Measurements from ENCODE around the gene HTT. TPM values are rescaled to one million over a fixed set of nuclear protein-coding genes. Genes with fewer than 3 reads are reported as not detected.

Gene HTT
- total RNA-seq, 2 experiments from 2014 or later = 52.5 to 55.7 TPM

DNA sequence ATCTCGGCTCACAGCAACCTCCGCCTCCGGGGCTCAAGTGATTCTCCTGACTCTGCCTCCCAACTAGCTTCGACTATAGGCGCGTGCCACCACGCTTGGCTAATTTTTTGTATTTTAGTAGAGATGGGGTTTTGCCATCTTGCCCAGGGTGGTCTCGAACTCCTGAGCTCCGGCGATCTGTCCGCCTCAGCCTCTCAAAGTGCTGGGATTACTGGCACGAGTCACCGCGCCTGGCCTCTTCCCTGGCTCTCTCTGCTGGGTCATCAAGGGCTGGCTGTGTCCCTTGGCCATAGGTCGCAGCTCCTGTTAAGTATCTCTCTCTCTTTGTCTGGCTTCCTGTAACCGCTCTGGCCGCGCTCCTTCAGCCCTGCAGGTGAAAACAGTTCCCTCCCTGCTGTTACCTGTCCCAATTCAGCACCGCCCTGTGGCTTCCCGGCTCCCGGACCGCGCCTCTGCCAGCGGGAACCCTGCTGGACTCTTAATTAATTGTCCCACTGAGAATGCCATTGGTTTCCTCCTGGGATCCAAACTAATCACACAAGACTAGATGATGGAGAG, 217.0 kb downstream of the HTT start:
- ChIA-PET POLR2A (no interaction called here), CTCF (no interaction called here)

GRCh38 chr4:3291969-3292570, 217.6 kb downstream of the HTT start:
- POLR2A ChIA-PET = no interaction called here
- CTCF ChIA-PET = no interaction called here

DNA sequence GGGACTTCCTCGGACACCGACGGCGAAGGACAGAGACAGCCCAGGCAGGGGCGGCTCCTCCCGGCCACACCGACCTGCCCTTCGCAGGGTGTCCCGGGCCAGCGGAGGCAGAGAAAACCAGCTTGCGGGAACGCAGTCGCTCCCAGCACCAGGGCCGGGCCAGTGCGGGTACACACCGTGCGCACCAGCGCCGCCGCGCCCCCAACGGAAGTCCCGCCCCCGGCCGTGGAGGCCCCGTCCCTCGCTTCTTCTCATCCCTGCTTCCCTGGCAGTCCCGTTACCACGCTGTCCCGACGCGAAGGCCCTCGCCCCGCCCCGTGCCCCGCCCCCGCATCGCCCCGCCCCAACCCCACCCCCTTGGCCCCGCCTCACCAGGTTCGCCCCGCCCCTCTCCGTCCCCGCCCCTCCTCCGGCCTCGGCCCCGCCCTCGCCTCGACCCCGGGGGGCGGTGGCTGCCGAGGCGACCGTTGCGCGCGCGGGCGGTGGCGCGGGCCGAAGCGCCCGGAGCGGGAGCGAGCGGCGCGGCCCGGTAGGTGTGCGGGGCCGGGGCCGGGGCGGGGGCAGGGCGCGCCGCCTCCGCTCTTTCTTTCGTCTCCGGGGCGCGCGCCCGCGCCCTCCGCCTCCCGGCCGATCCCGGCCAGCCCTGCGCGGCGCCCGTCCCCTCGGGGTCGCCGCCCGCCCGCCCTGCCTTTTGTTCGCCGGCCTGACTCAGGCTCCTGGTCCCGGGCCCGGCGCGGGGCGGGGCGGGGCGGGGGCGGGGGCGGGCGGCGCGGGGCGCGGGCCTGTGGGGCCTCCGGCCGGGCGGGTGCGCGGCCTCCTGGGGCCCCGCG, 218.3 kb downstream of the HTT start, which contains the start of gene RGS12:
TSS of gene RGS12 (plus strand) at position 451 of the 830 bp plus-strand sequence. CDS start 23,150 bp downstream, outside the sequence.
- CTCF ChIA-PET = interaction anchor here (0.6 kb wide), 1 partner anchor 53 kb away, joined by 3 read pairs; no protein-coding TSS in a partner anchor
- POLR2A ChIA-PET = no interaction called here

Other genes with a start within 250 kb of the HTT start
- 100 to 1,000 TPM; 151 to 154 TPM for gene ADD1, start 230.8 kb upstream of the HTT start, total RNA-seq
- 100 to 1,000 TPM; 143 TPM for gene NOP14, start 111.3 kb upstream of the HTT start, total RNA-seq
- 1 to 10 TPM; 4.9 to 5.3 TPM for gene GRK4, start 111.1 kb upstream of the HTT start, total RNA-seq
- gene HTT-AS, start 143 bp upstream of the HTT start, total RNA-seq = not detected
- under 1 TPM; 0.21 to 0.44 TPM for gene MSANTD1, start 174.5 kb downstream of the HTT start, total RNA-seq
- gene RGS12, start 218.3 kb downstream of the HTT start, total RNA-seq = 1 to 10 TPM; 1.3 to 2.2 TPM

Measured in activated CD8-positive, alpha-beta memory T cell treated with anti-CD3 and anti-CD28 coated beads for 36 hours (primary cell).